H1 (cell line): Measurements from ENCODE around the gene RHOBTB3. TPM values are rescaled to one million over a fixed set of nuclear protein-coding genes. Genes with fewer than 3 reads are reported as not detected.
"Not testable (repeated sequence)": the region's sequence is repeated elsewhere in the genome, so short reads cannot be mapped to it uniquely, and the experiment has no call there.

Experiments used
- CTCF ChIA-PET: fragments of 300-600 bp; sonication (Branson Sonifier 250); formaldehyde crosslinking; loops from one replicate; lab custom pipeline; 2021; ENCODE audit not compliant: partially characterized antibody; lab: Charles Lee
- POLR2A ChIA-PET: fragments of 300-600 bp; sonication (Branson Sonifier 250); formaldehyde crosslinking; loops from one replicate; lab custom pipeline; 2021; ENCODE audit warnings: inconsistent platforms; ENCODE audit not compliant: partially characterized antibody; lab: Charles Lee
- DNase-seq, 2 experiments: peaks; one replicate each; pipeline versions ENCODE4 v3.0.0 to v3.0.0-alpha.2; 2010 to 2022; ENCODE audit warnings: low spot score in 2 of 2, low read depth in 1 of 2, mixed read lengths in 1 of 2
- FAIRE-seq: peaks from 2 replicates; lab custom pipeline; 2011; peaks lifted over from hg19 to GRCh38; lab: Jason Lieb, UNC
- H2AFZ ChIP-seq: 2 replicates; pipeline ENCODE4 v1.8.1; 2012; ENCODE audit warnings: low read length, inconsistent platforms
- H2AK5ac ChIP-seq: 2 replicates; pipeline ENCODE4 v1.6.1; 2013; ENCODE audit warnings: low read depth, low read length
- H2BK120ac ChIP-seq: replicated peaks from 2 replicates; pipeline ENCODE3; 2013; ENCODE audit warnings: low read depth, low read length, inconsistent platforms
- H2BK12ac ChIP-seq: 2 replicates; pipeline ENCODE4 v1.6.1; 2013; ENCODE audit warnings: low read depth, low read length
- H2BK15ac ChIP-seq: 2 replicates; pipeline ENCODE4 v1.6.1; 2013; ENCODE audit warnings: low read length
- H2BK20ac ChIP-seq: 2 replicates; pipeline ENCODE4 v1.6.1; 2013; ENCODE audit warnings: low read length
- H2BK5ac ChIP-seq: 2 replicates; pipeline ENCODE4 v1.6.1; 2013; ENCODE audit warnings: low read depth, low read length
- H3K14ac ChIP-seq: 2 replicates; pipeline ENCODE4 v1.6.1; 2013; ENCODE audit warnings: inconsistent platforms; ENCODE audit not compliant: insufficient read length
- H3K18ac ChIP-seq: 2 replicates; pipeline ENCODE4 v1.6.1; 2013; ENCODE audit warnings: low read length; ENCODE audit errors: extremely low read depth
- H3K23ac ChIP-seq: 2 replicates; pipeline ENCODE4 v1.6.1; 2013; ENCODE audit warnings: inconsistent platforms; ENCODE audit not compliant: insufficient read length
- H3K23me2 ChIP-seq: 2 replicates; pipeline ENCODE4 v1.6.1; 2013; ENCODE audit warnings: low read depth, low read length
- H3K27ac ChIP-seq: 2 replicates; pipeline ENCODE4 v1.6.1; 2011; ENCODE audit warnings: low read depth, low read length, inconsistent platforms
- H3K27me3 ChIP-seq, 4 experiments: replicated peaks in 1 of 4; 1 replicate in 1 of 4; 2 replicates in 3 of 4; pipeline versions ENCODE4 v1.6.1 to v1.8.1; 2011 to 2013; ENCODE audit warnings: low read length in 3 of 4, mild to moderate bottlenecking in 3 of 4, inconsistent platforms in 2 of 4, mixed read lengths in 2 of 4, moderate library complexity in 1 of 4; ENCODE audit not compliant: control insufficient read depth in 3 of 4, insufficient read depth in 3 of 4; ENCODE audit errors: extremely low read depth in 1 of 4
- H3K36me3 ChIP-seq, 4 experiments: 2 replicates each; pipeline versions ENCODE4 v1.6.1 to v1.8.1; 2011 to 2013; ENCODE audit warnings: mild to moderate bottlenecking in 4 of 4, low read length in 3 of 4, moderate library complexity in 2 of 4, control low read depth in 1 of 4, inconsistent platforms in 1 of 4; ENCODE audit not compliant: insufficient read depth in 4 of 4, control insufficient read depth in 2 of 4
- H3K4ac ChIP-seq: replicated peaks from 2 replicates; pipeline ENCODE3; 2013; ENCODE audit warnings: low read length, low read depth, mixed read lengths, inconsistent platforms; ENCODE audit not compliant: insufficient read length
- H3K4me1 ChIP-seq, 4 experiments: replicated peaks in 1 of 4; 1 replicate in 1 of 4; 2 replicates in 3 of 4; pipeline versions ENCODE4 v1.6.1 to v1.8.1; 2011 to 2013; ENCODE audit warnings: low read length in 3 of 4, inconsistent platforms in 2 of 4, mixed read lengths in 1 of 4; ENCODE audit not compliant: insufficient read depth in 4 of 4, control insufficient read depth in 3 of 4
- H3K4me2 ChIP-seq, 2 experiments: 2 replicates each; pipeline versions ENCODE4 v1.6.1 to v1.8.1; 2011 to 2013; ENCODE audit warnings: low read depth in 2 of 2, low read length in 2 of 2, control low read depth in 1 of 2, inconsistent platforms in 1 of 2, mild to moderate bottlenecking in 1 of 2; ENCODE audit not compliant: insufficient read depth in 1 of 2
- H3K4me3 ChIP-seq, 4 experiments: fragments of 200-600, 300-600 bp in 1 of 4; sonication (generic), shearing (Covaris generic), sonication (Bioruptor Twin) in 1 of 4; 2 replicates each; pipeline versions ENCODE4 v1.5.1 to v1.8.1; 2011 to 2016; ENCODE audit warnings: low read length in 4 of 4, low read depth in 3 of 4, control low read depth in 2 of 4, inconsistent platforms in 2 of 4, mild to moderate bottlenecking in 2 of 4, mixed read lengths in 1 of 4, moderate library complexity in 1 of 4; ENCODE audit not compliant: insufficient read depth in 2 of 4; ENCODE audit errors: extremely low read depth in 1 of 4
- H3K56ac ChIP-seq: replicated peaks from 2 replicates; pipeline ENCODE3; 2013; ENCODE audit warnings: low read depth, mild to moderate bottlenecking, mixed read lengths, low read length, inconsistent platforms; ENCODE audit not compliant: insufficient read length
- H3K79me1 ChIP-seq: 2 replicates; pipeline ENCODE4 v1.6.1; 2013; ENCODE audit warnings: low read depth, low read length, control low read depth
- H3K79me2 ChIP-seq, 2 experiments: 2 replicates each; pipeline versions ENCODE4 v1.6.1 to v1.8.1; 2012 to 2013; ENCODE audit warnings: low read length in 2 of 2, mild to moderate bottlenecking in 2 of 2, inconsistent platforms in 1 of 2; ENCODE audit not compliant: insufficient read depth in 2 of 2, control insufficient read depth in 1 of 2
- H3K9ac ChIP-seq, 4 experiments: replicated peaks in 1 of 4; 1 replicate in 1 of 4; 2 replicates in 3 of 4; pipeline versions ENCODE4 v1.6.1 to v1.8.1; 2011 to 2013; ENCODE audit warnings: low read depth in 3 of 4, low read length in 3 of 4, control low read depth in 2 of 4, mild to moderate bottlenecking in 2 of 4, moderate library complexity in 2 of 4, inconsistent platforms in 1 of 4; ENCODE audit errors: extremely low read depth in 1 of 4
- H3K9me3 ChIP-seq, 2 experiments: 2 replicates each; pipeline versions ENCODE4 v1.6.1 to v1.8.1; 2012 to 2013; ENCODE audit warnings: mild to moderate bottlenecking in 2 of 2, moderate library complexity in 2 of 2, control low read depth in 1 of 2, inconsistent platforms in 1 of 2, low read depth in 1 of 2, low read length in 1 of 2, mixed read lengths in 1 of 2; ENCODE audit not compliant: insufficient read depth in 2 of 2
- H4K20me1 ChIP-seq, 2 experiments: replicated peaks in 1 of 2; 2 replicates each; pipeline versions ENCODE3 to v1.8.1; 2011 to 2013; ENCODE audit warnings: inconsistent platforms in 2 of 2, low read length in 2 of 2, mild to moderate bottlenecking in 1 of 2; ENCODE audit not compliant: insufficient read depth in 2 of 2, control insufficient read depth in 1 of 2
- H4K5ac ChIP-seq: 2 replicates; pipeline ENCODE4 v1.6.1; 2013; ENCODE audit warnings: low read length, low read depth, mixed read lengths, inconsistent platforms; ENCODE audit not compliant: insufficient read length
- H4K8ac ChIP-seq: 2 replicates; pipeline ENCODE4 v1.8.0; 2013; ENCODE audit warnings: mild to moderate bottlenecking, moderate library complexity, low read length, inconsistent platforms; ENCODE audit not compliant: insufficient read depth; ENCODE audit errors: extremely low read depth
- H4K91ac ChIP-seq: replicated peaks from 2 replicates; pipeline ENCODE3; 2013; ENCODE audit warnings: low read length, mixed read lengths, inconsistent platforms; ENCODE audit not compliant: insufficient read length
- WGBS, 2 experiments: shearing (Covaris generic) in 1 of 2; methylation state at CpG; one replicate each; pipeline versions ENCODE4 v1.1.6 to v1.1.7; 2013 to 2015; ENCODE audit warnings: low lambda C conversion rate in 2 of 2, mixed read lengths in 2 of 2, inconsistent platforms in 1 of 2, low coverage in 1 of 2, missing lambda C conversion rate in 1 of 2; ENCODE audit not compliant: insufficient replicate concordance in 2 of 2, insufficient coverage in 1 of 2, insufficient read length in 1 of 2; ENCODE audit errors: extremely low coverage in 1 of 2, missing lambda C conversion rate in 1 of 2; 5-methylcytosine and 5-hydroxymethylcytosine counted together
- polyA plus RNA-seq, 7 experiments: library from polyadenylated mRNA; depleted of rRNA in 3 of 7; stranded (reverse) in 5 of 7; unstranded in 2 of 7; fragments of >200 nt in 5 of 7; fragments of 200-250 nt in 2 of 7; gene quantifications; 1 replicate in 5 of 7; 2 replicates in 1 of 7; 4 replicates in 1 of 7; pipeline versions ENCODE4 v1.2.1 to v1.2.3, GENCODE V29; 2011 to 2013; ENCODE audit warnings: missing spikeins in 2 of 7, mixed read lengths in 2 of 7
- total RNA-seq: library from RNA; stranded (reverse); fragmentation: NEBNext Ultra II Directional; extraction: Animal tissue kit (Norgen Biotek cat#: 25700); gene quantifications from 2 replicates; pipeline ENCODE4 v1.2.1, GENCODE V29; 2021

RHOBTB3 gene
- total and polyA plus RNA-seq, 2 of the 8 experiments (the other 6 are each of a cell fraction or from before 2014, with no cell fraction given): 8.2 to 17.5 TPM

- ChIA-PET POLR2A (interaction anchor here (1.5 kb wide), 1 partner anchor 29 kb away, joined by 3 read pairs; no protein-coding TSS in a partner anchor), CTCF (interaction anchor here (0.8 to 3.9 kb wide), 9 partner anchors 9 to 75 kb away, joined by 3 to 24 read pairs (median 5); partner anchors contain the start of gene GLRX)
- not testable (repeated sequence) for H3K79me1 ChIP-seq, H3K4ac ChIP-seq, H2AFZ ChIP-seq, H3K27me3 ChIP-seq, H3K9ac ChIP-seq, H2BK120ac ChIP-seq, H4K91ac ChIP-seq, H4K20me1 ChIP-seq, H4K5ac ChIP-seq, H3K4me3 ChIP-seq, H3K79me2 ChIP-seq, H2BK5ac ChIP-seq, DNase-seq, FAIRE-seq, H2BK12ac ChIP-seq, H2AK5ac ChIP-seq, H3K27ac ChIP-seq, H3K14ac ChIP-seq, H3K4me2 ChIP-seq, H3K36me3 ChIP-seq, H3K23ac ChIP-seq, H3K9me3 ChIP-seq, H2BK15ac ChIP-seq, H3K56ac ChIP-seq, H3K18ac ChIP-seq, H3K23me2 ChIP-seq, H2BK20ac ChIP-seq, H4K8ac ChIP-seq, H3K4me1 ChIP-seq
- WGBS, 2 experiments: 98% methylated on average over 4 of the region's 4 CpGs; no CpG with 5 or more reads in 1 of the 2 experiments
Measured at GRCh38 chr5:95836971-95837370, 105.8 kb downstream of the RHOBTB3 start.
